Globus pallidus (tissue), 1 donor: ENCODE results near the gene FNDC3B.

Experiments
- DNase-seq: peaks from one replicate; pipeline ENCODE4 v3.0.0-alpha.2; 2015; ENCODE audit warnings: low spot score

Gene FNDC3B

GRCh38 chr3:172073262-172073915, 34.0 kb downstream of the FNDC3B start:
- no peak for DNase-seq

DNA sequence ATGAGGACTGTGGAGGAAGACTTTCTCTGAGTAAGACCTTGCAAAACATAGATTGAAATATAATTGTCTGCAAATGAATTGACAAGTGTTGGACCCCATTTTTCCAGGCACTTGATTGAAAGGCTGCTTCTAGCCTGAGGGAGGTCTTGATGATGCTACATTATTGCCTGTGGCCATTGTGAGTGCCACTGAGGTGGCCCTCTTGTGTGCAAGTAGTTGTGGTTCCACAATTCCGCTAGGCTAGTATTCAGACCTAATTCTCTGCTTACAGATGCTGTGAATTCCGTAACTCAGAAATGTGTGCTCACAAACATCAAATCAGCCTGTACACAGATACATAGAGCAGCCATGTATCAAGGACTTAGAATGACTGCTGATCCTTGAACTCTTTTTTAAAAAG, 34.7 kb downstream of the FNDC3B start:
- DNase-seq = no peak

DNA sequence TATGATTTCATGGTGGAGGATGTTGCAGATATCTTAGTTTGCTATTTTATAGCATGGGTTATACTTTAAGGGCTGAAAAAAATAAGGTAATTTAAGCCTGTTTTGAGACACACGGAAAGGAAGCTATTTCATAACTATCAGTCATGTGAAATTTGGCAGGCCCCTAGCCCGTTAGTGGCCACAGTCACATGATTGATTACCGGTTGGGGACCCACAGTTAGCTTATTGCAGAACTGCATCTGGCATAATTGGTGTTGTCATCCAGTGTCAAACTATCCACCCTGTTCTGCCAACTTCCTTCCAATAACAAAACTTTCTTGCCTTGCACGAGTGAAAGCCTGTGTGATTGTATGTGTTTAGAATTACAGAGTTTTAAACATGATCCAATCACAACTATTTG, 35.2 kb downstream of the FNDC3B start:
- no peak for DNase-seq

- no peak for DNase-seq
These were observed 36.8 kb downstream of the FNDC3B start for GRCh38 chr3:172076212-172076611.

DNA sequence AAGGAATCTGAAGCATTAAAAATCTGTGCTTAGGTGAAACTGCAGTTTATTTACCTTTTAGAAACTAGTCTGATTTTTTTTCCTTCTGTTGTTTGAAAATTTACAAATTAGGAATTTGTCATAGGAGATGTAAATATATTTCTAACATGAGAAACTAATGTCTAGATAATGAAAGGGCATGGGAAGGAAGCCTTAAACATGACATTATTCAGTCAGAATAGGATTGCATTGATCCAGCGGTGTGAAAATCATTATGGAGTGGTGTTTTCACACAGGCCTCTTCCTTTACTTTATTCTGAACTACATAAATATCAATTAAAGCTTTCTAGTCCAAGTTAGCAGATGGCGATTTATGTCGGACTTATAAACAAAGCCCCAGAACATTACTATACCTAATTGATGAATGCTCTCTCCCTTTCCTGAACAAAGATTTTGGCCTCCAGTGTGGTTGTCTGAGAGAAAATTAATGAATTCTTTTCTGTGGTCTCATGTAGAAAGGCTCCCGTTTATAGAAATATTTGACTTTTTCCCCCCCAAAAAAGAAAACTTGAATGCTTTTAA, 37.9 kb downstream of the FNDC3B start:
- DNase-seq = no peak

DNA sequence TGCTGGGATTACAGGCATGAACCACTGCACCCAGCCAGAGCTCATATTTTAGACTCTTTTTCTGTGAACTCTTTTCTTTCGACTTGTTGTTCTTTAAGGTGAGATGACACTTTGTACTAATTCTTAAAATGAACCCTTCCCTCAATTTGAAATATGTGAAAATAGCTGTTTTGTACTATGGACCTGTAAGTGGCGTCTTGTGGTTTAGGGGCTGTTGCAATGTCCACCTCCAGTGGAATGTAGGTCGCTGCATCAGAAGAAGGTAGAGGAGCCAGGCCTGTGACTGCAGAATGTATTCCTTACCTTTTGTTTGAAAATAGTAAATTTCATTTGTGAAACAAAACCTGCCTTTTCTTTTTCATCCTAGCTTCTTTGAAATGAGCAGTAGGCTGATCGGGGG, 38.9 kb downstream of the FNDC3B start:
- no peak for DNase-seq

GRCh38 chr3:172078721-172079120, 39.3 kb downstream of the FNDC3B start:
- DNase-seq = no peak

DNA sequence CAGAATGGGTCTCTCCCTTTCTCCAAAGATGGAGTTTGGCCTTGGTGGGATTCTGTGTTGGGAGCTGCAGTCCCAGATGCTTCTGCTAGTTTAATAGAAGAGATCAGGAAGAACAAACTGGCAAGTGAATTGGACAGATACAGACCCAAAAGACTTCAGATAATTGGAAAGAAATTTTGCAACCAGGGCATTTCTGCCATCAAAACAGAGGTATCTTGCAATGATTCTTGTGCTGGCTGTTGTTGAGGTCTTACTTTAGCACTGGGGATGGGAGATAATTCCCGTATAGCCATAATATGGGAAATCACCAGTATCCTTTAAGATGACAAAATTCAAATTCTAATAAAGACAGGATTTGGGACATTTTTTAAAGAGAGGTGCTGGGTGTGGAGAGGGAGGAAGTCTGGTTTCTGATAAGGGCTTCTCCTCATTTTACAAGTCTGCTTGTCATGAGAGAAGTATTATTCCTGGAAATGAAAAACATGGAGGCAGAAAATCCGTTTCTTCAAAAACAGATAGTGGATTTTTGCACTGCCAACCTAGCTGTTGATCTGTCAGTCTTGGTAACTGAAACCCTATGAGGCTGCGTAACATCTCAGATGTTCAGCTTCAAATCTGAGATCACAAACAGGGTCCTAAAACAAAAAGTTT, 40.1 kb downstream of the FNDC3B start:
- no peak for DNase-seq

DNA sequence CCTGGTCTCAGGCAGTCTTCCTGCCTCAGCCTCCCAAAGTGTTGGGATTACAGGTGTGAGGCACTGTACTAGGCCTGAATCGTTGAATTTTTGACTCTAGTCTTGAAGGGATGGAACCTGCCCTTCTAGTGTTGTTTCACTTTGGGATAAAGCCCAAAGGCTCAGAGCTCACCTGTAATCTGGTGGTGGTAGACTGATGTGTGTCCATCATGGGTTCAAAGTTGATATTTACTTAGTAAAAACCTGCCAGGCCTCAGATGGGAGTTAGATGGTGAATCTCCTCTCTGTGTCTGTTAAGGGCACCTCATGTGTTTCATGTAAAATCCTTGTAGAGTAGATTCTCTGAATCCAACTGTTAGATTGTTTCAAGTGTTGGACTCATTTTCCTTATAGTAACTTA, 41.1 kb downstream of the FNDC3B start:
- DNase-seq = no peak

DNA sequence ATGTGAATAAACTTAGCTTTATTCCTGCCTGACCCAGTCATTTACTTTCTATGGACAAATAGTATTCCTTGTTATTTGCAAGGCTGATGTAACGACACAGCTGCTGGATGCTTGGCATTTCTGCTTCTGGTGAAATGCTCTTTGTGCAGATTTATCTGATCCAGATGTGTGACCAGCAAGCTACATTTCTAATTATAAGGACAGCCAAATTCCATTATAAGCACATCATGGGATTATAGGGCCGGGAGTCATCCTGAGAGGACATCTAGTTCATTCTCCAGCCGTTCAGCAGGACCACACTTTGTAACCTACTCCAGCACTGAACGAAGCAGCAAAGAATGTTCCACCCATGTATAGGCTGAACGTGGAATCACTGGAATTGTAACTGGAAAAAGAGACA, 42.9 kb downstream of the FNDC3B start:
- peak; percentile 26 for DNase-seq

GRCh38 chr3:172082820-172083513, 43.6 kb downstream of the FNDC3B start:
- no peak for DNase-seq

DNA sequence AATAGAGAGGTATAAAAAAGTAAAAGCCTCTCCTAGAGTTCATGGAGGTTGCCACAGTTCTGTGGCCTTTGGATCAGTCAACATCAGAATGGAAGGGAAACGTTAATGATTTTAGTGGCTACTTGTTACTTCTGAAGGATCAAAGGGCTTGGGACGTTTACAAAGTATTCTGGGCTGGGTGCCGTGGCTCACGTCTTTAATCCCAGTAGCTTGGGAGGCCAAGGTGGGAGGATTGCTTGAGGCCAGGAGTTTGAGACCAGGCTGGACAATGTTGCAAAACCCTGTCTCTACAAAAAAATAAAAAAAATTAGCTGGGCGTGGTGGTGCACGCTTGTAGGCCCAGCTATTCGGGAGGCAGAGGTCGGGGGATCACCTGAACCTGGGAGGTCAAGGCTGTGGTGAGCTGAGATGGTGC, 44.6 kb downstream of the FNDC3B start:
- no peak for DNase-seq

DNA sequence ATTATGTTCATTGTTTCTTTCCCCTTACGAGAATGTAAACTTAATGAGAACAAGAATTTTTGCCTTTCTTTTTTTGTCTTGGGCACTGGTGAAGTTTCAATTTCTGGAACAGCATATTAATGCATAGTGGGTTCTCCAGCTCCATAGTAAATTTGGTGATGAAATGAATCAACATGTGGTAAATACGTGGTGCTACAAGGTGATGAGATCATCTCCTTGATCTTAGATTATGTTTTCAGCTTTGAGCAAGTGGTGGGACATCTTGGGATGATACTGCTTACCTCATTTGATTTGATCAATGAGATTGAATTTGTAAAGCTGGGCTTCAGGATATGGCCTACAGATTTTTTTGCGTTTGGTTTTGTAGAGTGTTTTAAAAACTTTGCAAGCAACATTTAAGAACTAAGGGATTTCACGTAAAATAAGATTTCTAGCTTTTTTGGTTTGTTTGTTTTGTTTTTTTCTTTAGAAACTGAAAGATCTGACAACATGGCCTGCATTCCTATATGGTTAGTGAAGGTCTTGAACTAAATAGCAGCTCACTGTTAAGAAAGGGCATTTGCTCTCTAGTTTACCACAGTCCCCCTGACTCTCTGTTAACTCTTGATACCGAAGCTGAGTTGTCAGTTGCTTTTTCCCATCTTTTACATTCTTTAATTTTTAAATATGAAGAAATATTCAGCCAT, 45.6 kb downstream of the FNDC3B start:
- no peak for DNase-seq

GRCh38 chr3:172085557-172085895, 46.1 kb downstream of the FNDC3B start:
- DNase-seq = no peak

DNA sequence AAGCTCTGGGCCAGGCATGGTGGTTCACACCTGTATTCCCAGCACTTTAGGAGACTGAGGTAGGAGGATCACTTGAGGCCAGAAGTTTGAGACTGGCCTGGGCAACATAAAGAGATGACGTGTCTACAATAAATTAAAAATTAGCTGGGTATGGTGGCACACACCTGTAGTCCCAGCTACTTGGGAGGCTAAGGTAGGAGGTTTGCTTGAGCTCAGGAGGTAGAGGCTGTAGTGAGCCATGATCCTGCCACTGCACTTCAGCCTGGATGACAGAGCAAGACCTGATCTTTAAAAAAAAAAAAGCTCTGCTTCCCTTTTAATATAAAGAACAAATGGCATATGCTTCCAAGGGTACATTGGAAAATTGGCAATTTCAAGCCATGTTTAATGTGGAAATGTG, 46.7 kb downstream of the FNDC3B start:
- no peak for DNase-seq

GRCh38 chr3:172087198-172087597, 47.8 kb downstream of the FNDC3B start:
- no peak for DNase-seq

GRCh38 chr3:172087602-172088580, 48.5 kb downstream of the FNDC3B start:
- DNase-seq = no peak

DNA sequence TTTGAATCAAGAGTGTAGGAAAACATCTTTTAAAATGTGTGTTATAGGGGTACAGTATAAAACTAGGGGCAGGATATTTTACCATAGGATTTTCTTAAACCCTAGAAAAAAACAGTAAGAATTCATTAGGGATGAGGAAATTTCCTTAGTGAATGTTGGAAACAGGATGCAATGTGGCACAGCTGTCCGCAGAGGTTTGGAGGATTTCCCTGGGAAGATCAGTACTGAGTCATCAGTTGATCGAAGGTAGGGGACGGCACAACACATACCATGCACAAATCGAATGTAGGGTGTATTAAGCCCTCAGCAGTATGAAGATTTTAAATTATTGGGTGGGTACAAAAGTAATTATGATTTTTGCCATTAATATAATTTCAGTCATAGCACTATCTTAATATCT, 49.9 kb downstream of the FNDC3B start:
- no peak for DNase-seq

GRCh38 chr3:172090035-172090434, 50.7 kb downstream of the FNDC3B start:
- DNase-seq = no peak

- DNase-seq = no peak
These were observed 53.3 kb downstream of the FNDC3B start for GRCh38 chr3:172092658-172093057.
